ENCODE results near the gene ZBTB20. TPM values are rescaled to one million over a fixed set of nuclear protein-coding genes. Genes with fewer than 3 reads are reported as not detected.

Gene ZBTB20
- total RNA-seq, 3 donors from 2014 or later (not counting 1 experiment from before 2014, with no cell fraction given): 52.7 to 58.3 (median 55.9) TPM

- no peaks in the 10 kb centered on the region for H3K27me3 Mint-ChIP-seq (ENCODE audit: low read depth in 2 of 2)
- H3K36me3 ChIP-seq (ENCODE audit: control insufficient read depth, insufficient read depth, low read length): no peaks in the 10 kb centered on the region
- H3K4me3 Mint-ChIP-seq: no peak overlapping the region
- H3K9me3 ChIP-seq (ENCODE audit: control insufficient read depth, insufficient read depth, low read length): no peaks in the 10 kb centered on the region
- H3K4me1 ChIP-seq (ENCODE audit: control insufficient read depth, insufficient read depth, low read length): no peaks in the 10 kb centered on the region
- H3K4me3 ChIP-seq (ENCODE audit: low read length): no peak overlapping the region
- H3K27me3 ChIP-seq (ENCODE audit: control insufficient read depth, insufficient read depth, low read length): no peaks in the 10 kb centered on the region
- H3K4me1 Mint-ChIP-seq: peaks cover 5 to 13% of the 10 kb centered on the region in 2 donors
- intact Hi-C loops (cut with micrococcal nuclease): no loop called here
- no peak for DNase-seq
- no CpG with 5 or more reads among the region's 1 CpG for WGBS (ENCODE audit: insufficient coverage)
- ATAC-seq: no peak
- TF ChIP-seq, protein P1, sequence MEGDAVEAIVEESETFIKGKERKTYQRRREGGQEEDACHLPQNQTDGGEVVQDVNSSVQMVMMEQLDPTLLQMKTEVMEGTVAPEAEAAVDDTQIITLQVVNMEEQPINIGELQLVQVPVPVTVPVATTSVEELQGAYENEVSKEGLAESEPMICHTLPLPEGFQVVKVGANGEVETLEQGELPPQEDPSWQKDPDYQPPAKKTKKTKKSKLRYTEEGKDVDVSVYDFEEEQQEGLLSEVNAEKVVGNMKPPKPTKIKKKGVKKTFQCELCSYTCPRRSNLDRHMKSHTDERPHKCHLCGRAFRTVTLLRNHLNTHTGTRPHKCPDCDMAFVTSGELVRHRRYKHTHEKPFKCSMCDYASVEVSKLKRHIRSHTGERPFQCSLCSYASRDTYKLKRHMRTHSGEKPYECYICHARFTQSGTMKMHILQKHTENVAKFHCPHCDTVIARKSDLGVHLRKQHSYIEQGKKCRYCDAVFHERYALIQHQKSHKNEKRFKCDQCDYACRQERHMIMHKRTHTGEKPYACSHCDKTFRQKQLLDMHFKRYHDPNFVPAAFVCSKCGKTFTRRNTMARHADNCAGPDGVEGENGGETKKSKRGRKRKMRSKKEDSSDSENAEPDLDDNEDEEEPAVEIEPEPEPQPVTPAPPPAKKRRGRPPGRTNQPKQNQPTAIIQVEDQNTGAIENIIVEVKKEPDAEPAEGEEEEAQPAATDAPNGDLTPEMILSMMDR (IDR thresholded peaks at IDR 0.05): no peak
- H3K27ac Mint-ChIP-seq: peak overlapping the region in 1 of 2 donors; percentile 35
- H3K36me3 Mint-ChIP-seq: no peaks in the 10 kb centered on the region
- H3K27ac ChIP-seq (ENCODE audit: low read length): no peak overlapping the region
- peaks cover 0 to 8% of the 10 kb centered on the region in 2 donors for H3K9me3 Mint-ChIP-seq
Measured at GRCh38 chr3:114789803-114790202, 357.3 kb downstream of the ZBTB20 start.

- H3K4me1 ChIP-seq (ENCODE audit: control insufficient read depth, insufficient read depth, low read length): no peaks in the 10 kb centered on the region
- TF ChIP-seq, protein P1 (IDR thresholded peaks at IDR 0.05): no peak
- H3K9me3 Mint-ChIP-seq: peaks cover 4 to 9% of the 10 kb centered on the region in 2 donors
- H3K9me3 ChIP-seq (ENCODE audit: control insufficient read depth, insufficient read depth, low read length): no peaks in the 10 kb centered on the region
- ATAC-seq (no peak), DNase-seq (no peak)
- peaks cover 5 to 9% of the 10 kb centered on the region in 2 donors for H3K4me1 Mint-ChIP-seq
- H3K36me3 Mint-ChIP-seq: peaks cover 10% of the 10 kb centered on the region
- no peak overlapping the region for H3K4me3 ChIP-seq (ENCODE audit: low read length)
- H3K4me3 Mint-ChIP-seq: no peak overlapping the region
- H3K27ac ChIP-seq (ENCODE audit: low read length): no peak overlapping the region
- H3K27me3 ChIP-seq (ENCODE audit: control insufficient read depth, insufficient read depth, low read length): no peaks in the 10 kb centered on the region
- peaks cover 3% of the 10 kb centered on the region for H3K36me3 ChIP-seq (ENCODE audit: control insufficient read depth, insufficient read depth, low read length)
- H3K27ac Mint-ChIP-seq: no peak overlapping the region
- intact Hi-C loops (cut with micrococcal nuclease): no loop called here
- WGBS (ENCODE audit: insufficient coverage): 94% methylated on average over 1 of the region's 2 CpGs
- no peaks in the 10 kb centered on the region for H3K27me3 Mint-ChIP-seq (ENCODE audit: low read depth in 2 of 2)
Measured at GRCh38 chr3:114775395-114775794, 371.7 kb downstream of the ZBTB20 start.

- DNase-seq: no peak
- Mint-ChIP-seq H3K27me3 (ENCODE audit: low read depth in 2 of 2) (no peaks in the 10 kb centered on the region), H3K4me1 (peaks cover 5% of the 10 kb centered on the region in 2 donors), H3K4me3 (no peak overlapping the region), H3K27ac (no peak overlapping the region), H3K9me3 (peaks cover 4 to 9% of the 10 kb centered on the region in 2 donors), H3K36me3 (peaks cover 10% of the 10 kb centered on the region)
- 90% methylated on average over 1 of the region's 2 CpGs for WGBS (ENCODE audit: insufficient coverage)
- Histone ChIP-seq H3K4me1 (ENCODE audit: control insufficient read depth, insufficient read depth, low read length) (no peaks in the 10 kb centered on the region), H3K4me3 (ENCODE audit: low read length) (no peak overlapping the region), H3K27ac (ENCODE audit: low read length) (no peak overlapping the region), H3K27me3 (ENCODE audit: control insufficient read depth, insufficient read depth, low read length) (no peaks in the 10 kb centered on the region), H3K9me3 (ENCODE audit: control insufficient read depth, insufficient read depth, low read length) (no peaks in the 10 kb centered on the region), H3K36me3 (ENCODE audit: control insufficient read depth, insufficient read depth, low read length) (no peaks in the 10 kb centered on the region)
- TF ChIP-seq, protein P1 (IDR thresholded peaks at IDR 0.05): no peak
- ATAC-seq: no peak
- intact Hi-C loops (cut with micrococcal nuclease): no loop called here
Measured at GRCh38 chr3:114770874-114771273, 376.2 kb downstream of the ZBTB20 start.

- Mint-ChIP-seq H3K4me3 (no peak overlapping the region), H3K27ac (peak overlapping the region in 1 of 2 donors; percentile 51), H3K27me3 (ENCODE audit: low read depth in 2 of 2) (no peaks in the 10 kb centered on the region), H3K9me3 (no peaks in the 10 kb centered on the region), H3K36me3 (no peaks in the 10 kb centered on the region), H3K4me1 (peaks cover 7 to 11% of the 10 kb centered on the region in 2 donors)
- Histone ChIP-seq H3K27me3 (ENCODE audit: control insufficient read depth, insufficient read depth, low read length) (no peaks in the 10 kb centered on the region), H3K4me3 (ENCODE audit: low read length) (no peak overlapping the region), H3K4me1 (ENCODE audit: control insufficient read depth, insufficient read depth, low read length) (no peaks in the 10 kb centered on the region), H3K27ac (ENCODE audit: low read length) (no peak overlapping the region), H3K36me3 (ENCODE audit: control insufficient read depth, insufficient read depth, low read length) (no peaks in the 10 kb centered on the region), H3K9me3 (ENCODE audit: control insufficient read depth, insufficient read depth, low read length) (no peaks in the 10 kb centered on the region)
- TF ChIP-seq, protein P1 (IDR thresholded peaks at IDR 0.05): no peak
- ATAC-seq (peak; percentile 37 to 58 (median 38)), DNase-seq (peak in 1 of 2 donors; percentile 2)
- WGBS (ENCODE audit: insufficient coverage): 24% methylated on average over 4 of the region's 4 CpGs
- intact Hi-C loops (cut with micrococcal nuclease): no loop called here
Measured at GRCh38 chr3:114764056-114764492, 383.0 kb downstream of the ZBTB20 start.
